ENCODE data around the gene GP1BB.

DNA sequence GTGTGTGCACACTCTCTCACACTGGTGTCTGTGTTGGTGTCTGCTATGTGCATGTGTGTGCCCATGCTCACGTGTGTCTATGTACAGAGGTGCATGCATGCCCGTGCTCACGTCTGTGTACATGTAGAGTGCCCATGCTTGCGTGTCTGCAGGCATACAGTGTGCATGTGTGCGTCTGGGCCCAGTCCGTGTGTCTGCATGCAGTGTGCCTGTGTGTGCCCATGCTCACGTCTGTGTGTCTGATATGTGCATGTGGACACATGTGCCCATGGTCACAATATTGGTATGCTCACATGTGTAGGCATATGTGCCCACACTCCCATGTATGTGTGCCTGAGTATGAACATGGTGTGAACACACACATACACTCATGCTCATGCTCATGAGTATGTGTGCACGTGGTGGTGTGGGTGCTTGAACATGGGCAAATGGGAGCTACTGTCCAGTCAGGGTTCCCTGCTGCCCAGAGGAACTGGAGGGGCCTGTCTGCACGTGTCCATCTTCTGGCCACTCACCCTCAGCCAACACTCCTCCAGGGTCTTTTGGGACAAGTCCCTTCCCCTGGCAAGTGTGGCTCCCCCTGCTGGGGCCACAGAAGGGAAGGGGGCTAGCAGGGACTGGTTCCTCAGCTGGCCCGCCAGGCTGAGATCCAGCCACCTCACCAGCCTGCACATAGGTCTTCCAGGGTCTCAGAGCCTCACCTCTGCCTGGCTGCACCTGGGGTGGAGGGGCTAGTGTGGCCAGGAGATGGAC, 29.9 kb downstream of the GP1BB start:
- TF ChIP-seq, protein P1, sequence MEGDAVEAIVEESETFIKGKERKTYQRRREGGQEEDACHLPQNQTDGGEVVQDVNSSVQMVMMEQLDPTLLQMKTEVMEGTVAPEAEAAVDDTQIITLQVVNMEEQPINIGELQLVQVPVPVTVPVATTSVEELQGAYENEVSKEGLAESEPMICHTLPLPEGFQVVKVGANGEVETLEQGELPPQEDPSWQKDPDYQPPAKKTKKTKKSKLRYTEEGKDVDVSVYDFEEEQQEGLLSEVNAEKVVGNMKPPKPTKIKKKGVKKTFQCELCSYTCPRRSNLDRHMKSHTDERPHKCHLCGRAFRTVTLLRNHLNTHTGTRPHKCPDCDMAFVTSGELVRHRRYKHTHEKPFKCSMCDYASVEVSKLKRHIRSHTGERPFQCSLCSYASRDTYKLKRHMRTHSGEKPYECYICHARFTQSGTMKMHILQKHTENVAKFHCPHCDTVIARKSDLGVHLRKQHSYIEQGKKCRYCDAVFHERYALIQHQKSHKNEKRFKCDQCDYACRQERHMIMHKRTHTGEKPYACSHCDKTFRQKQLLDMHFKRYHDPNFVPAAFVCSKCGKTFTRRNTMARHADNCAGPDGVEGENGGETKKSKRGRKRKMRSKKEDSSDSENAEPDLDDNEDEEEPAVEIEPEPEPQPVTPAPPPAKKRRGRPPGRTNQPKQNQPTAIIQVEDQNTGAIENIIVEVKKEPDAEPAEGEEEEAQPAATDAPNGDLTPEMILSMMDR (IDR thresholded peaks at IDR 0.05 in 4 of 5, conservative IDR thresholded peaks at IDR 0.05 in 1 of 5) = no peak
- no peak for TF ChIP-seq POLR2A (IDR thresholded peaks at IDR 0.05)
